Liver (tissue), 9 donors: Measurements from ENCODE around the gene COL19A1. TPM values are rescaled to one million over a fixed set of nuclear protein-coding genes. Genes with fewer than 3 reads are reported as not detected.

Experiments
- DNase-seq: peaks from one replicate; pipeline ENCODE4 v3.0.0-alpha.2; 2017; ENCODE audit warnings: low spot score
- H3K27ac ChIP-seq, 2 donors: one replicate each; pipeline ENCODE4 v1.7.0; 2013; ENCODE audit warnings: inconsistent platforms in 2 of 2, low read length in 2 of 2, control low read depth in 1 of 2, low read depth in 1 of 2, mild to moderate bottlenecking in 1 of 2
- H3K27me3 ChIP-seq, 4 donors: one replicate each; pipeline versions ENCODE4 v1.6.1 to v1.7.0; 2013; ENCODE audit warnings: low read length in 3 of 4, inconsistent platforms in 1 of 4, mild to moderate bottlenecking in 1 of 4, moderate library complexity in 1 of 4; ENCODE audit not compliant: control insufficient read depth in 4 of 4, insufficient read depth in 4 of 4
- H3K36me3 ChIP-seq, 4 donors: one replicate each; pipeline versions ENCODE4 v1.6.1 to v1.7.0; 2013; ENCODE audit warnings: low read length in 3 of 4, mild to moderate bottlenecking in 3 of 4, low read depth in 1 of 4, moderate library complexity in 1 of 4; ENCODE audit not compliant: control insufficient read depth in 4 of 4, insufficient read depth in 3 of 4
- H3K4me1 ChIP-seq, 4 donors: one replicate each; pipeline versions ENCODE4 v1.6.1 to v1.7.0; 2013; ENCODE audit warnings: low read length in 3 of 4, mild to moderate bottlenecking in 3 of 4, moderate library complexity in 1 of 4; ENCODE audit not compliant: control insufficient read depth in 4 of 4, insufficient read depth in 4 of 4
- H3K4me3 ChIP-seq, 3 donors: one replicate each; pipeline versions ENCODE4 v1.6.1 to v1.7.0; 2013; ENCODE audit warnings: low read length in 3 of 3, control low read depth in 1 of 3, low read depth in 1 of 3, mild to moderate bottlenecking in 1 of 3
- H3K9ac ChIP-seq, 2 donors: one replicate each; pipeline ENCODE4 v1.7.0; 2013; ENCODE audit warnings: low read length in 2 of 2, mild to moderate bottlenecking in 2 of 2, moderate library complexity in 2 of 2, control low read depth in 1 of 2, low read depth in 1 of 2
- H3K9me3 ChIP-seq, 4 donors: one replicate each; pipeline versions ENCODE4 v1.6.1 to v1.7.0; 2013; ENCODE audit warnings: low read length in 3 of 4; ENCODE audit not compliant: control insufficient read depth in 4 of 4
- EGR1 ChIP-seq, 2 donors: IDR thresholded peaks; 2 replicates each; pipeline ENCODE4 v1.6.1; 2016 to 2018; ENCODE audit warnings: antibody characterized with exemption in 2 of 2, low read depth in 2 of 2
- FOXA1 ChIP-seq: IDR thresholded peaks from 2 replicates; pipeline ENCODE4 v1.6.1; 2016; ENCODE audit warnings: antibody characterized with exemption
- FOXA2 ChIP-seq: IDR thresholded peaks from 2 replicates; pipeline ENCODE4 v1.6.1; 2016; ENCODE audit warnings: antibody characterized with exemption
- GABPA ChIP-seq, 2 donors: IDR thresholded peaks in 1 of 2; conservative IDR thresholded peaks in 1 of 2; 2 replicates each; pipeline ENCODE4 v1.6.1; 2016; ENCODE audit warnings: antibody characterized with exemption in 2 of 2, mild to moderate bottlenecking in 1 of 2, moderate library complexity in 1 of 2
- HNF4A ChIP-seq, 2 donors: conservative IDR thresholded peaks; 2 replicates each; pipeline ENCODE4 v1.6.1; 2016; ENCODE audit warnings: antibody characterized with exemption in 2 of 2, mild to moderate bottlenecking in 2 of 2
- HNF4G ChIP-seq: IDR thresholded peaks from 2 replicates; pipeline ENCODE4 v1.6.1; 2016; ENCODE audit warnings: antibody characterized with exemption
- NR2F2 ChIP-seq: IDR thresholded peaks from 2 replicates; pipeline ENCODE4 v1.6.1; 2016; ENCODE audit warnings: antibody characterized with exemption
- RAD21 ChIP-seq, 2 donors: IDR thresholded peaks; 2 replicates each; pipeline ENCODE4 v1.6.1; 2016; ENCODE audit warnings: antibody characterized with exemption in 2 of 2, mild to moderate bottlenecking in 2 of 2
- RXRA ChIP-seq, 2 donors: IDR thresholded peaks; 2 replicates each; pipeline ENCODE4 v1.6.1; 2017 to 2018; ENCODE audit warnings: antibody characterized with exemption in 2 of 2, mild to moderate bottlenecking in 1 of 2
- SP1 ChIP-seq: IDR thresholded peaks from 2 replicates; pipeline ENCODE4 v1.6.1; 2018; ENCODE audit warnings: antibody characterized with exemption, mild to moderate bottlenecking
- TAF1 ChIP-seq: conservative IDR thresholded peaks from 2 replicates; pipeline ENCODE4 v1.6.1; 2016; ENCODE audit warnings: antibody characterized with exemption, mild to moderate bottlenecking
- YY1 ChIP-seq: IDR thresholded peaks from 2 replicates; pipeline ENCODE4 v1.6.1; 2016; ENCODE audit warnings: antibody characterized with exemption, mild to moderate bottlenecking
- WGBS: extraction: QIAGEN DNeasy Blood & Tissue Kit; methylation state at CpG from one replicate; pipeline ENCODE4 v1.1.7; 2013; 5-methylcytosine and 5-hydroxymethylcytosine counted together
- polyA plus RNA-seq, 2 donors: library from polyadenylated mRNA; stranded (reverse) in 1 of 2; unstranded in 1 of 2; fragments of 200-250 nt in 1 of 2; fragments of >200 nt in 1 of 2; fragmentation: Nextera tagmentation in 1 of 2; extraction: Ambion mirVana in 1 of 2; gene quantifications; one replicate each; pipeline versions ENCODE4 v1.2.1 to v1.2.3, GENCODE V29; 2013 to 2015
- total RNA-seq, 2 donors: library from RNA; depleted of rRNA; stranded (reverse); fragments of >200 nt; gene quantifications; one replicate each; pipeline ENCODE4 v1.2.3, GENCODE V29; 2014
- TF ChIP-seq, protein P1 (sequence below): IDR thresholded peaks from 2 replicates; pipeline ENCODE4 v1.6.1; 2016; ENCODE audit warnings: antibody characterized with exemption
- TF ChIP-seq, protein P2 (sequence below): IDR thresholded peaks from 2 replicates; pipeline ENCODE4 v1.6.1; 2016; ENCODE audit warnings: antibody characterized with exemption
- TF ChIP-seq, protein P3 (sequence below): IDR thresholded peaks from 2 replicates; pipeline ENCODE4 v1.6.1; 2016; ENCODE audit warnings: antibody characterized with exemption
- TF ChIP-seq, protein P4 (sequence below): fragments of 150-350 bp; IDR thresholded peaks from 2 replicates; pipeline ENCODE4 v1.5.1; 2017; ENCODE audit warnings: improper control_type of control experiment, low read depth, low read length; ENCODE audit not compliant: missing input control
- donor health status: healthy.
- donor health status: healthy.
- donor health status: healthy.
- donor health status: healthy.
- donor health status: healthy.

COL19A1 gene
- total and polyA plus RNA-seq, 4 donors: 0.25 to 0.51 TPM; not detected in 2

DNA sequence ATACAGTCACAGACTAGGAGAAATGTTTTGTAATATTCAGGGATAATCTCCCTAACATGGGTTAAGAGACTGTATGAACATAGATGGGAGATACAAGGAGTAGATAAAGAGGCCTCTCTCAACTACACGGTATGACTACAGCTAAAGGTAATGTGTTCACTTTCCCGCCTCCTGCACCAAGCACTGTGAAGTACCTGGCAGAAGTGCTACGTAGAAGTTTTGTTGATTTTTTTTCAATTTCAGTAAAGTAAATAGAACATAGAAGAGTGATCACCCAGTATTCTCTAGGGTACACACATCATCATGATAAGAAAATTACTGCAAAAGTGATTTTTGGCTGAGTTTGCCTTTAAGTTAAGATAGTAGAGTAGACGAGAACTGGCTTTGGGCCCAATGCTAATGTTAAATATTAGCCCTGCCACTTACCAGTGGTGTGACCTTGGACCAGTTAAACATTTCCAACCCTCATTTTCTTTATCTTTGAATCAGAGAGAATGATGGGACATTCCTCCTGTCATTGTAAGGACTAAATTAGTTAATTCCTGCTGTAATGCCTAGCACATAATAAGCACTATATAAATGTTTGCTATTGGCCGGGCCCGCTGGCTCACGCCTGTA lies 253.0 kb downstream of the COL19A1 start:
- no peak overlapping the region for H3K4me3 ChIP-seq
- 49% methylated on average over 7 of the region's 7 CpGs for WGBS
- DNase-seq: no peak

DNA sequence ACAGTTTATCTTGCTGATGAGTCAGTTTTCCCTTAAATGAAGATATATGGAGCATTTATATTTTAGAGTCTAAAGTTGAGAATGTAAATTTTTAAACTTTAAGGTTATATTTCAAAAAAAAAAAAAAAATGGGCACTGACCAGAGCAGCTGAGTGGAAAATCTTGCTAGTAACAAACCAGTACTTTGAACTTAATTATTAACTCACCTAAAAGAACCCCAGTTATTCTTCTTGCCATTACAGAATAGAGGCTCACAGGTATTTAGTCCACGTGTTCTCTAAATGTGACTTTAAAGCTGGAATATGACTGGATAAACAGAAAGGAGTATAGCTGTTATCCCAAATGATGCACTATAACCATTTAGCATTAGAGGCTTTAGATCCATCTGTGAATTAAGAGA lies 258.1 kb downstream of the COL19A1 start:
- no peak overlapping the region for H3K27ac ChIP-seq
- no peaks in the 10 kb centered on the region for H3K9me3 ChIP-seq
- 74% methylated on average over 1 of the region's 1 CpG for WGBS
- H3K4me3 ChIP-seq: no peak overlapping the region
- no peaks in the 10 kb centered on the region for H3K4me1 ChIP-seq
- DNase-seq: no peak
- no peak overlapping the region for H3K9ac ChIP-seq
- H3K27me3 ChIP-seq: no peaks in the 10 kb centered on the region
- no peaks in the 10 kb centered on the region for H3K36me3 ChIP-seq
- TF ChIP-seq RXRA (IDR thresholded peaks at IDR 0.05): no peak
- no peak for TF ChIP-seq GABPA (IDR thresholded peaks at IDR 0.05 in 1 of 2, conservative IDR thresholded peaks at IDR 0.05 in 1 of 2)
- no peak for TF ChIP-seq NR2F2
- TF ChIP-seq FOXA1: no peak
- TF ChIP-seq, protein P1, sequence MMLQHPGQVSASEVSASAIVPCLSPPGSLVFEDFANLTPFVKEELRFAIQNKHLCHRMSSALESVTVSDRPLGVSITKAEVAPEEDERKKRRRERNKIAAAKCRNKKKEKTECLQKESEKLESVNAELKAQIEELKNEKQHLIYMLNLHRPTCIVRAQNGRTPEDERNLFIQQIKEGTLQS: no peak

More for the DNA sequence above, 253.0 kb downstream of the COL19A1 start:
- Histone ChIP-seq H3K9me3 (no peaks in the 10 kb centered on the region), H3K9ac (no peak overlapping the region), H3K27me3 (peaks cover 0 to 4% (median 0%) of the 10 kb centered on the region in 4 donors), H3K4me1 (peaks cover 0 to 2% (median 0%) of the 10 kb centered on the region in 4 donors), H3K27ac (no peak overlapping the region), H3K36me3 (no peaks in the 10 kb centered on the region)
- TF ChIP-seq, protein P2, sequence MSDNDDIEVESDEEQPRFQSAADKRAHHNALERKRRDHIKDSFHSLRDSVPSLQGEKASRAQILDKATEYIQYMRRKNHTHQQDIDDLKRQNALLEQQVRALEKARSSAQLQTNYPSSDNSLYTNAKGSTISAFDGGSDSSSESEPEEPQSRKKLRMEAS: no peak
- TF ChIP-seq TAF1 (no peak), SP1 (no peak), HNF4G (no peak), YY1 (peak; percentile 19), GABPA (IDR thresholded peaks at IDR 0.05 in 1 of 2, conservative IDR thresholded peaks at IDR 0.05 in 1 of 2) (no peak), RAD21 (IDR thresholded peaks at IDR 0.05) (no peak), NR2F2 (no peak), HNF4A (conservative IDR thresholded peaks at IDR 0.05) (peak; percentile 29 to 45), RXRA (IDR thresholded peaks at IDR 0.05) (no peak), FOXA2 (no peak), EGR1 (IDR thresholded peaks at IDR 0.05; ENCODE audit: low read depth in 2 of 2) (no peak)
- TF ChIP-seq, protein P3, sequence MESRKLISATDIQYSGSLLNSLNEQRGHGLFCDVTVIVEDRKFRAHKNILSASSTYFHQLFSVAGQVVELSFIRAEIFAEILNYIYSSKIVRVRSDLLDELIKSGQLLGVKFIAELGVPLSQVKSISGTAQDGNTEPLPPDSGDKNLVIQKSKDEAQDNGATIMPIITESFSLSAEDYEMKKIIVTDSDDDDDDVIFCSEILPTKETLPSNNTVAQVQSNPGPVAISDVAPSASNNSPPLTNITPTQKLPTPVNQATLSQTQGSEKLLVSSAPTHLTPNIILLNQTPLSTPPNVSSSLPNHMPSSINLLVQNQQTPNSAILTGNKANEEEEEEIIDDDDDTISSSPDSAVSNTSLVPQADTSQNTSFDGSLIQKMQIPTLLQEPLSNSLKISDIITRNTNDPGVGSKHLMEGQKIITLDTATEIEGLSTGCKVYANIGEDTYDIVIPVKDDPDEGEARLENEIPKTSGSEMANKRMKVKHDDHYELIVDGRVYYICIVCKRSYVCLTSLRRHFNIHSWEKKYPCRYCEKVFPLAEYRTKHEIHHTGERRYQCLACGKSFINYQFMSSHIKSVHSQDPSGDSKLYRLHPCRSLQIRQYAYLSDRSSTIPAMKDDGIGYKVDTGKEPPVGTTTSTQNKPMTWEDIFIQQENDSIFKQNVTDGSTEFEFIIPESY: no peak
- TF ChIP-seq, protein P1: no peak
- TF ChIP-seq, protein P4, sequence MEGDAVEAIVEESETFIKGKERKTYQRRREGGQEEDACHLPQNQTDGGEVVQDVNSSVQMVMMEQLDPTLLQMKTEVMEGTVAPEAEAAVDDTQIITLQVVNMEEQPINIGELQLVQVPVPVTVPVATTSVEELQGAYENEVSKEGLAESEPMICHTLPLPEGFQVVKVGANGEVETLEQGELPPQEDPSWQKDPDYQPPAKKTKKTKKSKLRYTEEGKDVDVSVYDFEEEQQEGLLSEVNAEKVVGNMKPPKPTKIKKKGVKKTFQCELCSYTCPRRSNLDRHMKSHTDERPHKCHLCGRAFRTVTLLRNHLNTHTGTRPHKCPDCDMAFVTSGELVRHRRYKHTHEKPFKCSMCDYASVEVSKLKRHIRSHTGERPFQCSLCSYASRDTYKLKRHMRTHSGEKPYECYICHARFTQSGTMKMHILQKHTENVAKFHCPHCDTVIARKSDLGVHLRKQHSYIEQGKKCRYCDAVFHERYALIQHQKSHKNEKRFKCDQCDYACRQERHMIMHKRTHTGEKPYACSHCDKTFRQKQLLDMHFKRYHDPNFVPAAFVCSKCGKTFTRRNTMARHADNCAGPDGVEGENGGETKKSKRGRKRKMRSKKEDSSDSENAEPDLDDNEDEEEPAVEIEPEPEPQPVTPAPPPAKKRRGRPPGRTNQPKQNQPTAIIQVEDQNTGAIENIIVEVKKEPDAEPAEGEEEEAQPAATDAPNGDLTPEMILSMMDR: no peak
